Naive B cell (primary cell): ENCODE results near the gene CISH. TPM values are rescaled to one million over a fixed set of nuclear protein-coding genes. Genes with fewer than 3 reads are reported as not detected.

ENCODE experiments used
- ATAC-seq, 2 donors: fragments of 150-1000 bp; cut with Tn5 transposase; 2 replicates each; pipeline ENCODE4 v1.10.0; 2021; ENCODE audit warnings: low read depth in 2 of 2, mild to moderate bottlenecking in 2 of 2, moderate library complexity in 2 of 2
- DNase-seq: peaks from one replicate; pipeline ENCODE4 v3.0.0; 2022
- H3K27ac Mint-ChIP-seq, 6 donors: one replicate each; pipeline ENCODE4 v1.8.0; 2020 to 2022; ENCODE audit warnings: mild to moderate bottlenecking in 6 of 6, mixed read lengths in 6 of 6, moderate library complexity in 5 of 6, inconsistent platforms in 2 of 6
- H3K27me3 Mint-ChIP-seq, 3 donors: one replicate each; pipeline ENCODE4 v1.8.0; 2021 to 2022; ENCODE audit warnings: mixed read lengths in 3 of 3, mild to moderate bottlenecking in 1 of 3
- H3K36me3 Mint-ChIP-seq, 2 donors: one replicate each; pipeline ENCODE4 v1.8.0; 2020 to 2022; ENCODE audit warnings: mixed read lengths in 2 of 2, inconsistent platforms in 1 of 2, mild to moderate bottlenecking in 1 of 2
- H3K4me1 Mint-ChIP-seq, 3 donors: one replicate each; pipeline ENCODE4 v1.8.0; 2020 to 2022; ENCODE audit warnings: mixed read lengths in 3 of 3, inconsistent platforms in 1 of 3, mild to moderate bottlenecking in 1 of 3, moderate library complexity in 1 of 3
- H3K4me3 Mint-ChIP-seq, 8 donors: one replicate each; pipeline ENCODE4 v1.8.0; 2020 to 2022; ENCODE audit warnings: mild to moderate bottlenecking in 8 of 8, mixed read lengths in 8 of 8, moderate library complexity in 8 of 8, inconsistent platforms in 2 of 8
- H3K9me3 Mint-ChIP-seq, 7 donors: one replicate each; pipeline ENCODE4 v1.8.0; 2020 to 2022; ENCODE audit warnings: mixed read lengths in 7 of 7, mild to moderate bottlenecking in 5 of 7, inconsistent platforms in 2 of 7, moderate library complexity in 1 of 7
- polyA plus RNA-seq, 6 donors: library from polyadenylated mRNA; unstranded; fragments of 300-500 nt; fragmentation: Illumina TruSeq; gene quantifications; one replicate each; pipeline ENCODE4 v1.2.3, GENCODE V29; 2021; ENCODE audit warnings: low read depth in 6 of 6

CISH gene
- polyA plus RNA-seq, 6 donors from 2014 or later, result 0.34 to 1.3 (median 0.76) TPM; not detected in 2

DNA sequence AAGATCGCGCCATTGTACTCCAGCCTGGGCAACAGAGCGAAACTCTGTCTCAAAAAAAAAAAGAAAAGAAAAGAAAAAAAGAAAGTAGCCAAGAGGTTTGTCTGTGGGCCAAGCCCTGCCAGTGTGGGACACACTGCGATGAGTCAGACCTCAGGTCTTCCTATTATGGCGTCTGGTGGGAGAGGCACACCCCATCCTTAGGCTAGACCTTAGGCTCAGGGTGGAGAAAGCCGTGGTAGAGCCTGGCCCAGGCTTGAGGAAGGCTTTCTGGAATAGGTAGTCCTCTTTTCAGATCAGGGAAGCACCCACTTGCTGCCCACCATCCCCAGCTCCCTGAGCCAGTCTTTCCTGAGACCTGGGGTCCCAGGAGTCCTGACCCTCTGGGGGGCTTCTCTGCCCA, 36.2 kb downstream of the CISH start:
- Mint-ChIP-seq H3K27ac (no peak overlapping the region), H3K9me3 (no peaks in the 10 kb centered on the region), H3K4me3 (no peak overlapping the region), H3K36me3 (peaks cover 0 to 4% of the 10 kb centered on the region in 2 donors), H3K27me3 (no peaks in the 10 kb centered on the region), H3K4me1 (peaks cover 3 to 18% (median 11%) of the 10 kb centered on the region in 3 donors)
- ATAC-seq (no peak), DNase-seq (no peak)

- ATAC-seq, result no peak
- no peak for DNase-seq
- Mint-ChIP-seq H3K9me3 (no peaks in the 10 kb centered on the region), H3K4me3 (peak overlapping the region in 1 of 8 donors; percentile 44), H3K36me3 (peaks cover 0 to 4% of the 10 kb centered on the region in 2 donors), H3K4me1 (peaks cover 8 to 22% (median 20%) of the 10 kb centered on the region in 3 donors), H3K27ac (no peak overlapping the region), H3K27me3 (no peaks in the 10 kb centered on the region)
Measured at GRCh38 chr3:50574444-50574831, 37.1 kb downstream of the CISH start.

DNA sequence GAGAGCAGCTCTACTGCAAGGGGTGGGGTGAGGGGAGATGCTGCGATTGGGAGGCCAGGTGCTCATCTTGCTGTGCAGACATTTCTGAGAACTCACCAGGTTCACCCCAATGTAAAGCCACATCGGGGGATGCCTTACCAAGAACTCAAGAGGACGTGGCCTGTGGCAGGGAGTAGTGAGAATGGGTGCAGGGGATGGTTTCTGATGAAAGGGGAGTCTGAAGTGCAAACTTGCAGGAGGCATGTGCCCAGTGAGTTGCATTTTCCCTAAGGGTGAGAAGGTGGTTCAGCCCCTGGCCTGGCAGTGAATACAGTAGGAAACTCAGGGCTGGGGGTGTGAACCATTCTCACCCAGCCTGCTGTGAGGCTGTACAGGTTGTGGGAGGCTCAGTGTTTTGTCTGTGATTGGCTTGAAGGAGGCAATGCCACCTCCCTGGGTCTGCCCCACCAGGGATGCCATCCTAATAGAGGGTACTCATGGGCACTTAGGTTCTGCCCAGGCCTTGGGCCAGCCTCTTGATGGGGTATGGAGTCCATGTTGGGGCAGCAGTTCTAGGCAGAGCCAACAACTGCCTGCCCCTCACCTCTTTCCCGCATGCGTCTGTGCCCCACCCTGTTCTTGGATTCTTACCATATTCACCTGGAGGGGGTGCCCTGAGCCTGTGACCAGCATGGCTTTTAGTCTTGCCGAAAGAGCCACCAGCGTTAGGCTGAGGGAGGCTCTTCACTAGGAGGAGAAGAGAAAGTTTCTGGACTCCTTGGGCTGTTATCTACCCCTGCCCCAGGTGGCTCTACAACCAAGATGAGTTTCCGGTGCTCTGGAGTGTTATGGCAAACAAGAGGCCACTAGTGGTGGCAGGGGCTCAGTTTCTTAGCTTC, 37.8 kb downstream of the CISH start:
- H3K27ac Mint-ChIP-seq, result no peak overlapping the region
- peak overlapping the region in 2 of 8 donors; percentile 38 to 44 for H3K4me3 Mint-ChIP-seq
- peaks cover 8 to 26% (median 22%) of the 10 kb centered on the region in 3 donors for H3K4me1 Mint-ChIP-seq
- no peak for DNase-seq
- H3K9me3 Mint-ChIP-seq, result no peaks in the 10 kb centered on the region
- no peaks in the 10 kb centered on the region for H3K27me3 Mint-ChIP-seq
- no peaks in the 10 kb centered on the region for H3K36me3 Mint-ChIP-seq
- ATAC-seq, result no peak

- H3K27me3 Mint-ChIP-seq, result no peaks in the 10 kb centered on the region
- H3K36me3 Mint-ChIP-seq, result no peaks in the 10 kb centered on the region
- peak overlapping the region in 1 of 8 donors; percentile 88 for H3K4me3 Mint-ChIP-seq
- no peaks in the 10 kb centered on the region for H3K9me3 Mint-ChIP-seq
- H3K27ac Mint-ChIP-seq, result no peak overlapping the region
- DNase-seq, result no peak
- no peak for ATAC-seq
- H3K4me1 Mint-ChIP-seq, result peaks cover 10 to 32% (median 23%) of the 10 kb centered on the region in 3 donors
Measured at GRCh38 chr3:50572801-50573371, 38.7 kb downstream of the CISH start.

GRCh38 chr3:50572158-50572557, 39.4 kb downstream of the CISH start:
- Mint-ChIP-seq H3K4me1 (peaks cover 13 to 36% (median 28%) of the 10 kb centered on the region in 3 donors), H3K36me3 (no peaks in the 10 kb centered on the region), H3K27ac (peak overlapping the region in 1 of 6 donors; percentile 78), H3K4me3 (peak overlapping the region in 5 of 8 donors; percentile 42 to 88 (median 49)), H3K9me3 (no peaks in the 10 kb centered on the region), H3K27me3 (no peaks in the 10 kb centered on the region)
- no peak for ATAC-seq
- DNase-seq, result peak; percentile 68

- no peak for DNase-seq
- H3K4me1 Mint-ChIP-seq, result peaks cover 17 to 42% (median 33%) of the 10 kb centered on the region in 3 donors
- H3K9me3 Mint-ChIP-seq, result no peaks in the 10 kb centered on the region
- H3K36me3 Mint-ChIP-seq, result no peaks in the 10 kb centered on the region
- peak overlapping the region in 2 of 8 donors; percentile 15 to 32 for H3K4me3 Mint-ChIP-seq
- no peak for ATAC-seq
- no peak overlapping the region for H3K27ac Mint-ChIP-seq
- no peaks in the 10 kb centered on the region for H3K27me3 Mint-ChIP-seq
Measured at GRCh38 chr3:50571486-50571885, 40.1 kb downstream of the CISH start.

DNA sequence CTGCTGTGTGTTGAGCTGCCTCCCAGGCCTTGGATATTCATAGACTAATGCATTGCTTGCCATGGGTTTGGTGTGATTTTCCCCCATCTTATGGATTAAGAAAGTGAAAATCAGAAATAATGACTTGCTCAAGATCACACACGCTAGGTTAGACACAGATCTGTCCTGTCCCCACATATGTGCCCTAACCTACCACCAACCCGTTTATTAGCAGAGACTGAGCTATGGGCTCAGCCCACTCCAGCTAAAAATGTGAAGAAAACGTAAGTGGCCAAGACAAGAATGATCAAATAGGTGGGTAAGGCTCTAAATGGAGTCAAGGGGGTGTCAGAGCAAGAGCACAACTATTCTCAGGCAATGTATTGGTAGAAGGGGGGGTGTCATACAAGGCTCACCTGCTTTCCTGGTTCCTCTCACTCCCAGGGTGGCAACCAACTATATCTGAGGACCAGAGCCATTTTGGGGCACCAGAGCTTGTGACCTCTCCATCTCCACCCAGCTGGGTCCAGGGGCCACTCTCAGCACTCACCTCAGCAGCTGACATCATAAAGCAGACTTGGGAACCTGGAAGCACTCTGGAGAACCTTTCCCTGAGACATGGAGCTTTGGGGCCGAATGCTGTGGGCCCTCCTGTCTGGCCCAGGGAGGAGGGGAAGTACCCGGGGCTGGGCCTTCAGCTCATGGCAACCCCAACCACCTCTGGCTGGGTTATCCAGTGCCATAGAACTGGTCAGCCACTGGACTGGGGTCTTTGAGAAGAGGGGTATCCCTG, 40.9 kb downstream of the CISH start:
- Mint-ChIP-seq H3K27ac (peak overlapping the region; percentile 60 to 99 (median 81)), H3K4me3 (peak overlapping the region; percentile 90 to 99 (median 96)), H3K9me3 (no peaks in the 10 kb centered on the region), H3K27me3 (no peaks in the 10 kb centered on the region), H3K4me1 (peaks cover 22 to 45% (median 35%) of the 10 kb centered on the region in 3 donors), H3K36me3 (no peaks in the 10 kb centered on the region)
- no peak for DNase-seq
- no peak for ATAC-seq

DNA sequence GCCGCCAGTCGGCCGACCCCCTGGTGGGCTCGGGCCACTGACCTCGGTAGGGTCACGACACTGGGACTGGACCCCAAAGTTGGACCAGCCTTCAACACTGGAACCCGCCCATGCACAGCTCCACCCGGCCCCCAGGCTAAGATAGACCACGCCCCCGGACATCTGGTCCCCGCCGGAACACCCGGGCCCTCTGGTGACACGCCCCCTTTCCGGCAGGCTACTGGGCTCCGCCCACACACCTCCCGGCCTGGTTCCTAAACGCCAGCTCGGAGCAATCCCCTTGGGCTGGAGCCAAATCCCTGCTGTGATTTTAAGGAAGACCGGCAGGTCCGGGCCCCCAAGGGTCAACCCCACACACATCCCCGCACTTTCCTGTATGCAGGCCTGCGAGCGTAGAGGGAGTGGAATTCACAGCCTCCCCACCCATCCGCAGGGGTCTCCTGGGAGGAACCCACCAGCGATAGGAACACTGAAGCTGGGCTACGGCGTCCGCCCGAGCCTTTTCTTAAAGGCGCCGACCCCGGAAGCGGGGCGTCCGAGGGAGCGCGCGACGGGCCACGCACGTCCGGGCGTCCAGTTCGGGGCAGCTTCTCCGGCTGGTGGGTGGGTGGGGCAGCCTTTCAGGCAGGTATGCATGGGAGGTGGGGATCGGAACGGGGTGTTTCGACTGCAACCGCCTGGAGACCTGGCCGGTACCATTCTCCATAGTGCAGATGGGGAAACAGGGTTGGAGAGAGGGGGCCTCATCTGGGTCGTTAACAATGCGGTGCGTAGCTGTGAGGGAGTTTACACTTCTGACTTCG, 42.4 kb downstream of the CISH start, which contains the start of gene HEMK1:
TSS of gene HEMK1 (plus strand) at position 576 of the 803 bp plus-strand sequence. CDS start 1,583 bp downstream, outside the sequence.
- peak within 1 kb of the TSS; percentile 90 to 99 (median 96) for H3K4me3 Mint-ChIP-seq
- ATAC-seq (peak; percentile 72 to 73), DNase-seq (peak; percentile 95)
- H3K27me3 Mint-ChIP-seq, result no peaks in the 10 kb centered on the region
- H3K4me1 Mint-ChIP-seq, result peaks cover 22 to 45% (median 35%) of the 10 kb centered on the region in 3 donors
- H3K9me3 Mint-ChIP-seq, result no peaks in the 10 kb centered on the region
- H3K27ac Mint-ChIP-seq, result peak within 1 kb of the TSS; percentile 33 to 99 (median 97)
- no peaks in the 10 kb centered on the region for H3K36me3 Mint-ChIP-seq

DNA sequence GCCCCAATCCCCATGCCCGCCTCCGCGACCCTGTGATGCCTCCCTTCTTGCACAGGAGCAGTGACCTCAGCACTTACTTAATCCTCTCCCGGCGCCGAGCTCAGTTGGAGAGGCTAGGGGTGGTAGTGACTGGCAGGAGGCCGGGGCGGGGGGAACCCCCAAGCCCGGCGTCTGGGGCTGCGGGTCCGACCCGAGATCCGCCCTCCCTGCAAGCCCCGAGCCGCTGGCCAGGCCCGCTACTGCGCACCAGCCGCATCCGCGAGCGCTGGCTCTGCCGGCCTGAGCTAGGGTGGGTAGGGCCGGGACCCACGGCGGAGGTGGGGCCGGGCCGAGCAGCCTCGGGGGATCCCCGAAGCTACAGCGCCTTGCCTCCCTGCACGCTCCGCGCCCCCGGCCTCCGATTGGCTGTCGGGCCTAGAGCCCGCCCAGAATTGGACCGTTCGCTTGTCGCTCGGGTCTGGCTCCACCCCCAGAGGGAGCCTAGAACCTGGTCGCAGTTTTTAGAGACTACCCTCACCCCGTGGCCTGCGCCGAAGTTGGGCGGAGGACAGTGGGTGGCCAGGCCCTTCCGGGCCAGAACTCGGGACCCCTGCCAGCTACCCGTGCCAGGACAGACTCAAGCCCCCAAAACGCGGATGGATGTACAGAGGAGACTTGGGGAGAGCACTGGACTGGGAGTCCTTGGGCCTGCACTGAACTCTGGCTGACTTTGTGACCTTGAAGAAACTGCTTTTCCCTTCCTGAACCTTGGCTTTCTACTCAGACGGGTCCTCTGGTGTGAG, 44.0 kb downstream of the CISH start, which contains the start of gene C3orf18:
TSS of gene C3orf18 (minus strand) at position 362 of the 782 bp plus-strand sequence. CDS start 2,048 bp downstream, outside the sequence.
- ATAC-seq (peak; percentile 77 to 81), DNase-seq (peak; percentile 93)
- Mint-ChIP-seq H3K36me3 (no peaks in the 10 kb centered on the region), H3K27me3 (no peaks in the 10 kb centered on the region), H3K4me1 (peaks cover 22 to 45% (median 30%) of the 10 kb centered on the region in 3 donors), H3K4me3 (peak within 1 kb of the TSS; percentile 90 to 99 (median 96)), H3K27ac (peak within 1 kb of the TSS; percentile 79 to 98 (median 94)), H3K9me3 (no peaks in the 10 kb centered on the region)

DNA sequence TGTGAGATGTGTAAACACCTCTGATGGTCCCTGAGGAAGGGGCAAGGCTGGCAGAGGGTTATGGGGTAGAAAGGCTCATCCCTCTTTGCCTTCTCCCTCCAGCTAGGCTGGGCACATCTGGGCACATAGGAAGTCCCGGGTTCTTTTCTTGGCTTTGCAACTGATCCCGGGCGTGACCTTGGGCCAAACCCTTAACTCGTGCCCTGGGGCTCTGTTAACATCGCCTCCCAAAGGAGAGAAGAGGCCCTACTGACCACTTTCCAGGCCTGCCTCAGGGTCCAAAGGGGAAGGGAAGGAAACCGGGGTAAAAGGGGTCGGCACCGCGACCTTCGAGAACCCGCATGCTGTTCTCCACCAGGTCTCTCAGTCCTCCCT, 44.6 kb downstream of the CISH start:
- Mint-ChIP-seq H3K9me3 (no peaks in the 10 kb centered on the region), H3K36me3 (no peaks in the 10 kb centered on the region), H3K4me1 (peaks cover 22 to 40% (median 30%) of the 10 kb centered on the region in 3 donors), H3K27ac (peak overlapping the region in 4 of 6 donors; percentile 42 to 91 (median 74)), H3K4me3 (peak overlapping the region; percentile 71 to 97 (median 82)), H3K27me3 (no peaks in the 10 kb centered on the region)
- no peak for DNase-seq
- no peak for ATAC-seq

- H3K27ac Mint-ChIP-seq, result peak overlapping the region in 2 of 6 donors; percentile 24 to 54
- peaks cover 13 to 23% (median 14%) of the 10 kb centered on the region in 3 donors for H3K4me1 Mint-ChIP-seq
- DNase-seq (no peak), ATAC-seq (no peak)
- no peaks in the 10 kb centered on the region for H3K27me3 Mint-ChIP-seq
- H3K4me3 Mint-ChIP-seq, result peak overlapping the region in 1 of 8 donors; percentile 16
- H3K9me3 Mint-ChIP-seq, result no peaks in the 10 kb centered on the region
- H3K36me3 Mint-ChIP-seq, result no peaks in the 10 kb centered on the region
Measured at GRCh38 chr3:50564321-50564720, 47.3 kb downstream of the CISH start.

- no peak for ATAC-seq
- Mint-ChIP-seq H3K4me1 (peaks cover 13 to 19% (median 14%) of the 10 kb centered on the region in 3 donors), H3K27ac (peak overlapping the region in 1 of 6 donors; percentile 71)
Measured at GRCh38 chr3:50563867-50564266, 47.7 kb downstream of the CISH start.

More at GRCh38 chr3:50563867-50564266, 47.7 kb downstream of the CISH start:
- Mint-ChIP-seq H3K4me3 (no peak overlapping the region), H3K27me3 (no peaks in the 10 kb centered on the region), H3K36me3 (no peaks in the 10 kb centered on the region), H3K9me3 (no peaks in the 10 kb centered on the region)
- no peak for DNase-seq
